Muscle layer of duodenum (tissue), 2 donors: ENCODE results near the gene FAM234B.

ENCODE experiments used
- H3K27ac ChIP-seq: one replicate; pipeline ENCODE4 v1.7.0; 2013; ENCODE audit warnings: mild to moderate bottlenecking, low read length
- H3K27me3 ChIP-seq: one replicate; pipeline ENCODE4 v1.7.0; 2013; ENCODE audit warnings: low read depth, mild to moderate bottlenecking, control low read depth, low read length
- H3K36me3 ChIP-seq, 2 donors: one replicate each; pipeline ENCODE4 v1.7.0; 2013; ENCODE audit warnings: low read length in 2 of 2, control low read depth in 1 of 2, mild to moderate bottlenecking in 1 of 2; ENCODE audit not compliant: insufficient read depth in 2 of 2, control insufficient read depth in 1 of 2
- H3K4me1 ChIP-seq, 2 donors: one replicate each; pipeline ENCODE4 v1.7.0; 2013; ENCODE audit warnings: low read length in 2 of 2, mild to moderate bottlenecking in 2 of 2, control low read depth in 1 of 2, moderate library complexity in 1 of 2; ENCODE audit not compliant: insufficient read depth in 2 of 2, control insufficient read depth in 1 of 2
- H3K4me3 ChIP-seq, 2 donors: one replicate each; pipeline ENCODE4 v1.7.0; 2013; ENCODE audit warnings: low read length in 2 of 2, low read depth in 1 of 2, mild to moderate bottlenecking in 1 of 2
- H3K9me3 ChIP-seq, 2 donors: one replicate each; pipeline ENCODE4 v1.7.0; 2013; ENCODE audit warnings: low read length in 2 of 2, control low read depth in 1 of 2, mild to moderate bottlenecking in 1 of 2; ENCODE audit not compliant: control insufficient read depth in 1 of 2
- donor health status: healthy.

The FAM234B gene

GRCh38 chr12:13066459-13066858 lies 22.3 kb downstream of the FAM234B start:
- Histone ChIP-seq H3K9me3 (no peaks in the 10 kb centered on the region), H3K4me3 (no peak overlapping the region), H3K36me3 (peaks cover 6 to 44% of the 10 kb centered on the region in 2 donors), H3K27ac (no peak overlapping the region), H3K4me1 (no peaks in the 10 kb centered on the region), H3K27me3 (no peaks in the 10 kb centered on the region)

DNA sequence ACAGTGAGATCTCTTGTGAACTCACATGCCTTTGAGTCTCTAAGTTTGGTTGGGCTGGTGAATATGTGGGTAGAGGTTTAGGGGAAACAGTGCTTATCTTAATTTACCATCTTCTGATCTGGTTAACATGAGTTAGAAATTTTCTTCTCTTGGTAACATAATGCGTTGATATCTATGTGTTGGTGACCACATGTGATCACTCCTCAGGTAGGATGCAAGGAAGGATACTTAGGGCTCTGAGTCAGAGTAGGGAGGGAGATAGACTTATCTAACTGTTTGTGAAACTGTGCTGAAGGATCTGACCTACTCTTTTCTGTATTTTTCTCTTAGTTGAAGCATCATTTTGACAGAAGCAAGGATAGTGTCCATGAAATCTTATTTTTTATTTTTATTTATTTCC lies 23.1 kb downstream of the FAM234B start:
- H3K27me3 ChIP-seq = no peaks in the 10 kb centered on the region
- no peaks in the 10 kb centered on the region for H3K4me1 ChIP-seq
- no peaks in the 10 kb centered on the region for H3K9me3 ChIP-seq
- no peak overlapping the region for H3K4me3 ChIP-seq
- H3K36me3 ChIP-seq = peaks cover 6 to 42% of the 10 kb centered on the region in 2 donors
- H3K27ac ChIP-seq = no peak overlapping the region

GRCh38 chr12:13069380-13069779 lies 25.2 kb downstream of the FAM234B start:
- Histone ChIP-seq H3K4me3 (no peak overlapping the region), H3K4me1 (no peaks in the 10 kb centered on the region), H3K36me3 (peaks cover 10 to 43% of the 10 kb centered on the region in 2 donors), H3K27ac (no peak overlapping the region), H3K27me3 (no peaks in the 10 kb centered on the region), H3K9me3 (no peaks in the 10 kb centered on the region)

DNA sequence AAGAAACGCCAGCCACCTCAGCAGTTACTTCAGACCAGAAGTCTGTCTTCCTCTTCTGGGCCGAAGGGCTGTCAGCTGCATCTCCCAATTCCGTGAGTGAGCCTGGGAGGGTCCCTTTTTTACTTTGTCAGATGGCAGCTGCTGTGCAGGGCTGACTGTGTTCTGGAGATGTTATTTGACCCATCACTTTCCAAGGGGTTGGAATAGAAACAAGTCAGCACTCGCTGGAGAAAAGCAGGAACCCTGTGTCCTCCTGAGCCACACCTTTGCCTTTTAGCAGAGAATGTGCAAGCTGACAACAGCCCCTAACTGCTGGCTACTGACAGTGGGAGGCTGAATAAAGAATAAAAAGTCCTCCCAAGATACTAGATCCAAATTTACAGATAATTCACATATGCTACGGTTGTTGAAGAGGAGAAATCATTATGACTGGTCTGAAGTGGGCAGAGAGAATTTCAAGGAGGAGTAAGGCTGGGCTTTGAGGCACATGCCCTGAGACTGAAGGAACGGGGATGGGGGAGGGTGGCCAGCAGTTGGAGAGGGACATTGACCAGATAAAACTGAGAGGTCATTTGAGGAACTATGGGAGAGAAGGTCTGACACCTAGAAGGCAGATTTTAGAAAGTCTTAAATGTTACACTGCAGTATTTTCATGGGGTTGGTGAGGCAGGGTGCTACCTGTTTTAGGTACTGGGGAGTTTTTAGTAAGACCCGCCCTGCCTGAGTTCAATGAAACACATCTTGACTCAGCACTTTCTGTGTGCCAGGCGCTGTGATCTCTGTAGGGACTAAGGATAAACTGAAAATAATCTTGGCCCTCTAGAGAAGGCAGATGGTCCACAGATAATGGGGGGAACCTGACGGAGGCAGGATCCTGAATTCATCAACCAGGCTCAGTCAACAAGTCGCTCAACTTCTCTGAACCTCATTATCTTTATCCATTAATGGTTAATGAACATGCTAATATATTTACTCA lies 27.4 kb downstream of the FAM234B start:
- Histone ChIP-seq H3K27ac (no peak overlapping the region), H3K27me3 (no peaks in the 10 kb centered on the region), H3K4me3 (no peak overlapping the region), H3K4me1 (no peaks in the 10 kb centered on the region), H3K9me3 (no peaks in the 10 kb centered on the region), H3K36me3 (peaks cover 10 to 49% of the 10 kb centered on the region in 2 donors)

DNA sequence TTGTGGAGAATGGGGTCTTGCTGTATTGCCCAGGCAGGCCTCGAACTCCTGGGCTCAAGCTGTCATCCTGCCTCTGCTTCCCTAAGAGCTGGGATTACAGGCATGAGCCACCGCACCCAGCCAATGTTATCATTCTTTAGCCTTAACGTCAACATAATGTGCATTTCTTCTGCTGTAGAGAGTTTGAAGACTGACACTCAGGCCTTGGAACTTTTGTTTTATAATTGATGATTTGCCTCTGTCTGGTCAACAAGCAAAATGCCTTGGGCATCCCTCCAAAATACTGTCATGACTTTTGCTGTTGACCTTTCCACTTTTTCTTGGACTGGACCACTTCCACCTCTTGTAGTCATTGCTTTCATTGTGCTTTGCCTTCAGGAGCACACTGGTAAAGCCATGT lies 29.0 kb downstream of the FAM234B start:
- Histone ChIP-seq H3K27ac (no peak overlapping the region), H3K4me3 (no peak overlapping the region), H3K27me3 (no peaks in the 10 kb centered on the region), H3K9me3 (no peaks in the 10 kb centered on the region), H3K4me1 (no peaks in the 10 kb centered on the region), H3K36me3 (peaks cover 8 to 47% of the 10 kb centered on the region in 2 donors)

DNA sequence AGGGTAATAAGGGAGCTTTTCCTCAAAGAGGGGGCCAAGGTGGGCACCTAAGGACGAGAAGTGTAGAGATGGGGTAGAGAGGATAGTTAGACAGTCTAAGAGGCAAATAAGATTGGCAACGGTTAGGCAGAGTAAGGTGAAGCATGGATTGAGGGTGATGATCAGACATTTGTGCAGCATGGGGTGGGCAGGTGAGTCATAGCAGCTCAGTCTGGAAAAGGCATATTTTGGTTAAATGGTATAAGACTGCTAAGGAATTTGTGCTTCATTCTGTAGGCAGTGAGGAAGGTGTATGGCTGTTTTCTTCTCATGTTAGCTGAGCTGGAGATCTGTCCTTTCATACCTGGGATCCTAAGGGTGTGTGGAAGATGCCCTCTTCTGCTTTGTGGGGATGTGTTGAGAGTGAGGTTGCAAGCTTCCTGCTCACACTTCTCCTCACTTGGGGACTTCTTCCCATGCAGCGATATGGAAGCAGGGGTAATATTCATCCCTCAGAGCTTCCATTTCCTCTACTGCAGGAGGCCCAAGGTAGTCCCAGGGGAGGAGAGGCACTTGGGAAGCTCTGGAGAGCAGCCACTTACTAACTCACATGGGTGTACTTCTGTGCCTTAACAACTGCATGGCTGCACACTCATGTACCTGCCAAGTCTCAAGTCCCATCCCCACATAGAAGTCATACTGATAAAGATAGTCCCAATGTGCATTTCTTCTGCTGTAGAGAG lies 30.4 kb downstream of the FAM234B start:
- H3K4me1 ChIP-seq = no peaks in the 10 kb centered on the region
- no peak overlapping the region for H3K27ac ChIP-seq
- H3K36me3 ChIP-seq = peaks cover 4 to 35% of the 10 kb centered on the region in 2 donors
- no peak overlapping the region for H3K4me3 ChIP-seq
- H3K9me3 ChIP-seq = no peaks in the 10 kb centered on the region
- no peaks in the 10 kb centered on the region for H3K27me3 ChIP-seq

DNA sequence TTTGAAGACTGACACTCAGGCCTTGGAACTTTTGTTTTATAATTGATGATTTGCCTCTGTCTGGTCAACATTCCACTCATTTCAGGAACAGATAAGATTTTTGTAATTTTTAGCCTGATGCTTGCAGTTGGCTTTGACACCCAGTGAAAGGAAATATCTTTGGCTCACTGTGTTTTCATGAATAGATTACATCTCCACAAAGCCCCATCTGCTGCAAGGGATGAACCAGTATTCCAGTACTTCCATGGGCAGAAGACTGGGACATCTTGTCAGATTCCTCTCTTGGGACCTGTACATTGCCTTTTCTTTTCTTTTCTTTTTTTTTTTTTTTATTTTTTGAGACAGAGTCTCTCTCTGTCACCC lies 30.9 kb downstream of the FAM234B start:
- Histone ChIP-seq H3K4me1 (no peaks in the 10 kb centered on the region), H3K9me3 (no peaks in the 10 kb centered on the region), H3K36me3 (peaks cover 4 to 32% of the 10 kb centered on the region in 2 donors), H3K27me3 (no peaks in the 10 kb centered on the region), H3K4me3 (no peak overlapping the region), H3K27ac (no peak overlapping the region)

GRCh38 chr12:13075786-13076570 lies 31.8 kb downstream of the FAM234B start:
- Histone ChIP-seq H3K27ac (no peak overlapping the region), H3K9me3 (no peaks in the 10 kb centered on the region), H3K27me3 (no peaks in the 10 kb centered on the region), H3K4me3 (no peak overlapping the region), H3K36me3 (peaks cover 4 to 25% of the 10 kb centered on the region in 2 donors), H3K4me1 (no peaks in the 10 kb centered on the region)

DNA sequence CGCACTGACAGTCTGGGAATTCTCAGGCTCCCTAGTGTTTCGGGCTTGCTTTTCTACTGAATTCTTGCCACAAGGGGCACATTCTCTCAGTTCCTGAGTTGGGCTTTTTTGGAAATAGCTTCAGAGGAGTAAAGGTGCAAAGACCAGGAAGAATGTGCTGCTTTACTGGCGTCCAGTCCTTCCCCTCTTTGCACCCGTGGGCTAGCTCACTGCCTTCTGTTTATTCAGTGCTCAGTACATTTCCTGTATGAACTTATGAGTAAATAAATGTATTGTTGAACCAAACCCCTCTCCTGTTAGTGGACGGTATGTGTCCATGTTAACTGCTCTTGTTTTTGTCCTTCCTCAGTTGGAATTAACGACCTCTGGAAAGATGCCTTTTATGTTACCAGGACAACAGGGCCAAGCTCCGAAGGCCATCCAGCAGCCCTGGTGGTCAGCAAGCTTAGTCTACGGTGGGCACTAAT lies 35.3 kb downstream of the FAM234B start:
- Histone ChIP-seq H3K27me3 (no peaks in the 10 kb centered on the region), H3K9me3 (no peaks in the 10 kb centered on the region), H3K4me1 (no peaks in the 10 kb centered on the region), H3K36me3 (peaks cover 0 to 14% of the 10 kb centered on the region in 2 donors), H3K4me3 (no peak overlapping the region), H3K27ac (no peak overlapping the region)

GRCh38 chr12:13080266-13080665 lies 36.1 kb downstream of the FAM234B start:
- Histone ChIP-seq H3K27me3 (no peaks in the 10 kb centered on the region), H3K27ac (no peak overlapping the region), H3K9me3 (no peaks in the 10 kb centered on the region), H3K36me3 (peaks cover 0 to 14% of the 10 kb centered on the region in 2 donors), H3K4me3 (no peak overlapping the region), H3K4me1 (no peaks in the 10 kb centered on the region)

GRCh38 chr12:13082861-13083260 lies 38.7 kb downstream of the FAM234B start:
- Histone ChIP-seq H3K36me3 (peaks cover 0 to 4% of the 10 kb centered on the region in 2 donors), H3K27me3 (no peaks in the 10 kb centered on the region), H3K9me3 (no peaks in the 10 kb centered on the region), H3K4me3 (no peak overlapping the region), H3K4me1 (no peaks in the 10 kb centered on the region), H3K27ac (no peak overlapping the region)
